Activated B cell treated with CpG ODN at 0.5 μM for 24 hours (primary cell): ENCODE measurements around the gene LDLRAD4. TPM values are rescaled to one million over a fixed set of nuclear protein-coding genes. Genes with fewer than 3 reads are reported as not detected.

Experiments
- ATAC-seq: fragments of 200-7000 bp; cut with Tn5 transposase; one replicate; pipeline ENCODE4 v1.10.0; 2021; ENCODE audit warnings: low read depth, mild to moderate bottlenecking, moderate library complexity
- CTCF ChIA-PET: fragments of 350-600 bp; sonication (Branson Sonifier 250); formaldehyde crosslinking; loops from one replicate; lab custom pipeline; 2021; ENCODE audit warnings: antibody characterized with exemption; lab: Charles Lee
- POLR2A ChIA-PET: fragments of 350-600 bp; sonication (Branson Sonifier 250); formaldehyde crosslinking; loops from one replicate; lab custom pipeline; 2021; ENCODE audit warnings: antibody characterized with exemption; lab: Charles Lee
- DNase-seq: peaks from one replicate; pipeline ENCODE4 v3.0.0; 2022
- H3K27ac Mint-ChIP-seq: one replicate; pipeline ENCODE4 v1.8.0; 2020; ENCODE audit warnings: mixed read lengths
- H3K27me3 Mint-ChIP-seq: one replicate; pipeline ENCODE4 v1.8.0; 2021; ENCODE audit warnings: mixed read lengths
- H3K36me3 Mint-ChIP-seq: one replicate; pipeline ENCODE4 v1.8.0; 2021; ENCODE audit warnings: low read depth, mixed read lengths
- H3K4me1 Mint-ChIP-seq: one replicate; pipeline ENCODE4 v1.8.0; 2021; ENCODE audit warnings: mixed read lengths
- H3K4me3 Mint-ChIP-seq: one replicate; pipeline ENCODE4 v1.8.0; 2020; ENCODE audit warnings: mild to moderate bottlenecking, mixed read lengths
- H3K9me3 Mint-ChIP-seq: one replicate; pipeline ENCODE4 v1.8.0; 2020; ENCODE audit warnings: mixed read lengths
- CTCF ChIP-seq: fragments of 200-600 bp; IDR thresholded peaks from one replicate; pipeline ENCODE4 v1.8.0; 2022; ENCODE audit warnings: antibody characterized with exemption, mild to moderate bottlenecking
- intact Hi-C: fragments of 100-400 bp; cut with micrococcal nuclease; formaldehyde crosslinking; loops from one replicate; pipeline ENCODE4 v1.15.1; 2024
- total RNA-seq: library from RNA; stranded (reverse); gene quantifications from 2 replicates; pipeline ENCODE4 v1.2.3, GENCODE V29; 2022

LDLRAD4 gene
- total RNA-seq, 1 donor from 2014 or later: 66.9 TPM

GRCh38 chr18:13615432-13615861 is 396.9 kb downstream of the LDLRAD4 start:
- no peak for DNase-seq

GRCh38 chr18:13616041-13616440 is 397.5 kb downstream of the LDLRAD4 start:
- CTCF ChIA-PET: interaction anchor here (2.5 to 11.4 kb wide), 2 partner anchors 13 to 55 kb away, joined by 19 to 171 read pairs; no protein-coding TSS in a partner anchor

More at GRCh38 chr18:13615432-13615861, 396.9 kb downstream of the LDLRAD4 start:
- TF ChIP-seq CTCF: no peak
- intact Hi-C loops: loop anchor here (2.0 to 10.0 kb wide), 3 partner anchors 241 to 731 kb away; partner anchors contain the start of genes CEP192 and PTPN2
- peak overlapping the region; percentile 95 for H3K4me3 Mint-ChIP-seq
- peaks cover 80% of the 10 kb centered on the region for H3K4me1 Mint-ChIP-seq
- ChIA-PET POLR2A (interaction anchor here (0.7 to 12.2 kb wide), 9 partner anchors 14 to 624 kb away, joined by 3 to 1007 read pairs (median 4); partner anchors contain the start of genes CEP192, FAM210A and RNMT), CTCF (interaction anchor here (0.8 to 11.4 kb wide), 5 partner anchors 14 to 55 kb away, joined by 3 to 171 read pairs (median 19); no protein-coding TSS in a partner anchor)
- peaks cover 42% of the 10 kb centered on the region for H3K36me3 Mint-ChIP-seq
- ATAC-seq: no peak
- no peaks in the 10 kb centered on the region for H3K27me3 Mint-ChIP-seq
- H3K27ac Mint-ChIP-seq: peak overlapping the region; percentile 99
- no peaks in the 10 kb centered on the region for H3K9me3 Mint-ChIP-seq

GRCh38 chr18:13616525-13617035 is 398.0 kb downstream of the LDLRAD4 start:
- Mint-ChIP-seq H3K4me3 (peak overlapping the region; percentile 95), H3K4me1 (peaks cover 75% of the 10 kb centered on the region), H3K9me3 (no peaks in the 10 kb centered on the region), H3K27ac (peak overlapping the region; percentile 99), H3K36me3 (peaks cover 53% of the 10 kb centered on the region), H3K27me3 (no peaks in the 10 kb centered on the region)
- ChIA-PET POLR2A (interaction anchor here (0.6 to 12.2 kb wide), 3 partner anchors 23 to 56 kb away, joined by 3 to 1007 read pairs (median 560); no protein-coding TSS in a partner anchor), CTCF (interaction anchor here (11.4 kb wide), 1 partner anchor 56 kb away, joined by 171 read pairs; no protein-coding TSS in a partner anchor)
- intact Hi-C loops: loop anchor here (10.0 kb wide), 2 partner anchors 242 to 732 kb away; partner anchors contain the start of gene PTPN2
- TF ChIP-seq CTCF: no peak
- DNase-seq (no peak), ATAC-seq (no peak)

More at GRCh38 chr18:13616041-13616440, 397.5 kb downstream of the LDLRAD4 start:
- intact Hi-C loops: loop anchor here (10.0 kb wide), 2 partner anchors 241 to 731 kb away; partner anchors contain the start of gene PTPN2
- POLR2A ChIA-PET: interaction anchor here (1.3 to 12.2 kb wide), 4 partner anchors 29 to 625 kb away, joined by 4 to 1007 read pairs (median 486); partner anchors contain the start of gene CEP192
- ATAC-seq (no peak), DNase-seq (no peak)
- no peak for TF ChIP-seq CTCF
- Mint-ChIP-seq H3K36me3 (peaks cover 48% of the 10 kb centered on the region), H3K4me1 (peaks cover 80% of the 10 kb centered on the region), H3K27me3 (no peaks in the 10 kb centered on the region), H3K9me3 (no peaks in the 10 kb centered on the region), H3K27ac (peak overlapping the region; percentile 99), H3K4me3 (peak overlapping the region; percentile 95)

- DNase-seq (no peak), ATAC-seq (no peak)
- ChIA-PET CTCF (interaction anchor here (11.4 kb wide), 1 partner anchor 57 kb away, joined by 171 read pairs; no protein-coding TSS in a partner anchor), POLR2A (interaction anchor here (1.6 to 11.3 kb wide), 3 partner anchors 44 to 60 kb away, joined by 3 to 1007 read pairs (median 8); no protein-coding TSS in a partner anchor)
- Mint-ChIP-seq H3K27ac (no peak overlapping the region), H3K4me1 (peaks cover 64% of the 10 kb centered on the region), H3K4me3 (no peak overlapping the region), H3K9me3 (no peaks in the 10 kb centered on the region), H3K27me3 (no peaks in the 10 kb centered on the region), H3K36me3 (peaks cover 53% of the 10 kb centered on the region)
- no peak for TF ChIP-seq CTCF
- intact Hi-C loops: loop anchor here (10.0 kb wide), 2 partner anchors 243 to 733 kb away; partner anchors contain the start of gene PTPN2
These were observed 399.4 kb downstream of the LDLRAD4 start for GRCh38 chr18:13617826-13618515.
